GM12801 (cell line): Measurements from ENCODE around the gene CYP24A1.

Experiments used
- TF ChIP-seq, protein P1 (sequence below): IDR thresholded peaks from one replicate; pipeline ENCODE4 v1.5.1; 2011; ENCODE audit warnings: control low read depth; ENCODE audit not compliant: insufficient read length; ENCODE audit errors: extremely low read depth

The CYP24A1 gene

GRCh38 chr20:54217762-54218161, 44.0 kb upstream of the CYP24A1 start:
- TF ChIP-seq, protein P1, sequence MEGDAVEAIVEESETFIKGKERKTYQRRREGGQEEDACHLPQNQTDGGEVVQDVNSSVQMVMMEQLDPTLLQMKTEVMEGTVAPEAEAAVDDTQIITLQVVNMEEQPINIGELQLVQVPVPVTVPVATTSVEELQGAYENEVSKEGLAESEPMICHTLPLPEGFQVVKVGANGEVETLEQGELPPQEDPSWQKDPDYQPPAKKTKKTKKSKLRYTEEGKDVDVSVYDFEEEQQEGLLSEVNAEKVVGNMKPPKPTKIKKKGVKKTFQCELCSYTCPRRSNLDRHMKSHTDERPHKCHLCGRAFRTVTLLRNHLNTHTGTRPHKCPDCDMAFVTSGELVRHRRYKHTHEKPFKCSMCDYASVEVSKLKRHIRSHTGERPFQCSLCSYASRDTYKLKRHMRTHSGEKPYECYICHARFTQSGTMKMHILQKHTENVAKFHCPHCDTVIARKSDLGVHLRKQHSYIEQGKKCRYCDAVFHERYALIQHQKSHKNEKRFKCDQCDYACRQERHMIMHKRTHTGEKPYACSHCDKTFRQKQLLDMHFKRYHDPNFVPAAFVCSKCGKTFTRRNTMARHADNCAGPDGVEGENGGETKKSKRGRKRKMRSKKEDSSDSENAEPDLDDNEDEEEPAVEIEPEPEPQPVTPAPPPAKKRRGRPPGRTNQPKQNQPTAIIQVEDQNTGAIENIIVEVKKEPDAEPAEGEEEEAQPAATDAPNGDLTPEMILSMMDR, result no peak

GRCh38 chr20:54215157-54215789, 41.5 kb upstream of the CYP24A1 start:
- TF ChIP-seq, protein P1, result no peak

DNA sequence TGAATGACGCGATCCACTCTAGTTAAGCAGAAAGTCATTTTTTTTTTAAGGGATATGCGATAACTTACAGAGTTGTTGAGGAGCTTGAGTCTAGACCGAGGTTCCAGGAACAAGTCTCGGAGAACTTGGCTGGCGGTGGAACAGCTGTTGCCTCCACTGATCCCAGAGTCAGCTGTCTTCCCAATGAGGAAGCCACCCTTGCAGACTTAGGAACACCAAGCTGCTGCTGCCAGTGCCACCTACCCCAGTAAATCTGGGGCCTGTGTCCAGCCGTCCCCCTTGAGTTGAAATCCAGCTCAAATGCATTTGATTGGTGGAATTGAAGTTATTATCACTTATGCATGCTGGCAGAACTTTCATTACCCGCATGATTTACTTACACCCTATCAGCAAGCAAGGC, 40.8 kb upstream of the CYP24A1 start:
- TF ChIP-seq, protein P1, result no peak

DNA sequence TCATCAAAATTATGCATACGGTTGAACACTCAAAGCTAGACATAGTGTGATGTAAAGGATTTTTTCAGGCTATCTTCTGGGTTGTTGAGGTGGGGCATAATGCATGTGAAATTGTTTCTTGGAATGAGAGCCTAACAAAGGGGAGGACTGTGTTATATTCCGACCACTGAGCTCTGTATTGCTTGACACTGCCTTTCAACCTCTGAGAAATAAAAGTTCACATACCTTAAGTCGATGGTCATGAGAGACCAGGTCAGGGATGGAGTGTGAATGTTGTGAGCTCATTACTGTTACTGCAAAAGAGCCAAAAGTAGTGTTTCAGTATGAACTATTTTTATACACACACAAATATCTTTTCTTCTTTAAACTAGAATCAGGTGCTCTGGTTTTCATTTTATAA, 39.1 kb upstream of the CYP24A1 start:
- TF ChIP-seq, protein P1, result no peak

GRCh38 chr20:54212226-54212625, 38.4 kb upstream of the CYP24A1 start:
- TF ChIP-seq, protein P1, result no peak

DNA sequence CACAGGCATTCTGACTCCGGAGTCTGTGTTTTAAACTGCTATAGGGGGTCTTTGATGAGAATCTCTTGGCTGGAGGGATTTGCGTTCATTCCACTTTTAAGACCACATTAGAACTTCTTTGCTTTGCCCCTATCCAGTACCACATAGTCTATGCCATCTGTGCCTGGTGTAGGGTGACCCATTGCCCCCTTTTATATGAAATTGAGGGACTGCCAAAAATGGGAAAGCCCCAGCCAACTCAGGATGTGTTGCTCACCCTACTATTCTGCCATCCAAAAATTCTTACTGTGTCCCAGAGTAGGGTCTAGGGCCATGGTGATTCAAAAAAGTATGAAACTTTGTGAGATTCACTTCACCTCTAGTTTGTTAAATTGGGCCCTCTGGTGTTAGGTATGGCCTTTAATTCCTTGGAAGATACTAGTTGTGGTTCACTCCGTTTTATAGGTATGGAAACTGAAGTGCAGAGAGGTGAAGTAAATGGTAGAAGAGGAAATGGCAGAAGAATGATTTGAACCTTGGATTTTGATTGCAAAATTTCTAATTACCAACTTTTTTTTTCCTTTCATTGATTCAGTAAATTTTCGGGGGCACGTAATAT, 35.5 kb upstream of the CYP24A1 start:
- TF ChIP-seq, protein P1, result no peak

GRCh38 chr20:54208548-54209176, 34.9 kb upstream of the CYP24A1 start:
- TF ChIP-seq, protein P1, result no peak
